OCI-LY7 (cell line): ENCODE measurements around the gene CCDC9B.

ENCODE experiments used
- CTCF ChIP-seq: fragments of 200-600 bp; sonication (generic); conservative IDR thresholded peaks from 2 replicates; pipeline ENCODE4 v1.5.1; 2014; ENCODE audit warnings: mild to moderate bottlenecking, antibody characterized with exemption, low read length, moderate library complexity, mixed read lengths
- EZH2phosphoT487 ChIP-seq: fragments of 200-600 bp; sonication (generic); IDR thresholded peaks from 2 replicates; pipeline ENCODE4 v1.6.1; 2018; ENCODE audit warnings: low read depth, borderline replicate concordance, mild to moderate bottlenecking, mixed run types, antibody characterized with exemption, low read length, moderate library complexity, mixed read lengths

GRCh38 chr15:40377606-40378005 is 36.9 kb upstream of the CCDC9B start:
- TF ChIP-seq CTCF (no peak), EZH2phosphoT487 (no peak)
